OCI-LY1 (cell line): ENCODE measurements around the gene RIPOR2.

ENCODE experiments used
- H2AFZ ChIP-seq: fragments of 200-600 bp; sonication (generic), shearing (Covaris generic); 2 replicates; pipeline ENCODE4 v1.6.0; 2014; ENCODE audit warnings: antibody characterized with exemption, mild to moderate bottlenecking, low read length
- H3F3A ChIP-seq: fragments of 200-600 bp; sonication (generic), shearing (Covaris generic); 2 replicates; pipeline ENCODE4 v1.6.0; 2014; ENCODE audit warnings: mild to moderate bottlenecking, antibody characterized with exemption, low read length, moderate library complexity; ENCODE audit not compliant: insufficient read depth
- H3K27ac ChIP-seq: fragments of 200-600 bp; sonication (generic); 2 replicates; pipeline ENCODE4 v1.5.1; 2014; ENCODE audit warnings: low read length, mixed run types, mild to moderate bottlenecking, low read depth; ENCODE audit not compliant: poor library complexity, severe bottlenecking
- H3K27me3 ChIP-seq: fragments of 200-600 bp; sonication (generic); 2 replicates; pipeline ENCODE4 v1.6.0; 2014; ENCODE audit warnings: antibody characterized with exemption, mild to moderate bottlenecking, low read length, moderate library complexity; ENCODE audit not compliant: insufficient read depth
- H3K36me3 ChIP-seq: fragments of 200-600 bp; sonication (generic); 2 replicates; pipeline ENCODE4 v1.6.1; 2014; ENCODE audit warnings: mild to moderate bottlenecking, antibody characterized with exemption, low read length, moderate library complexity, mixed read lengths; ENCODE audit not compliant: insufficient read depth
- H3K4me1 ChIP-seq: fragments of 200-600 bp; sonication (generic); 2 replicates; pipeline ENCODE4 v1.5.1; 2014; ENCODE audit warnings: mild to moderate bottlenecking, low read length, moderate library complexity; ENCODE audit not compliant: insufficient read depth, severe bottlenecking
- H3K4me2 ChIP-seq: fragments of 200-600 bp; sonication (generic), shearing (Covaris generic); 2 replicates; pipeline ENCODE4 v1.6.1; 2014; ENCODE audit warnings: low read length
- H3K4me3 ChIP-seq: fragments of 200-600 bp; sonication (generic); 2 replicates; pipeline ENCODE4 v1.5.1; 2014; ENCODE audit warnings: low read length, low read depth, mild to moderate bottlenecking, mixed read lengths; ENCODE audit not compliant: poor library complexity, severe bottlenecking
- H3K79me2 ChIP-seq: fragments of 200-600 bp; shearing (Covaris generic); 2 replicates; pipeline ENCODE4 v1.6.1; 2016; ENCODE audit warnings: mixed run types, low read length, mixed read lengths; ENCODE audit not compliant: insufficient read depth
- H3K9ac ChIP-seq: fragments of 200-600 bp; sonication (generic), shearing (Covaris generic); 2 replicates; pipeline ENCODE4 v1.6.1; 2014; ENCODE audit warnings: mild to moderate bottlenecking, low read length, mixed read lengths
- H3K9me2 ChIP-seq: fragments of 200-600 bp; sonication (generic), shearing (Covaris generic); 2 replicates; pipeline ENCODE4 v1.6.1; 2014; ENCODE audit warnings: low read depth, mild to moderate bottlenecking, low read length, mixed read lengths
- H3K9me3 ChIP-seq: fragments of 200-600 bp; shearing (Covaris generic); 2 replicates; pipeline ENCODE4 v1.6.1; 2014; ENCODE audit warnings: low read length, mixed read lengths
- H4K20me1 ChIP-seq: fragments of 200-600 bp; sonication (generic), shearing (Covaris generic); 2 replicates; pipeline ENCODE4 v1.6.0; 2016; ENCODE audit warnings: mild to moderate bottlenecking, low read length; ENCODE audit not compliant: insufficient read depth
- EZH2 ChIP-seq: fragments of 200-600 bp; sonication (generic), shearing (Covaris generic); IDR thresholded peaks from 2 replicates; pipeline ENCODE4 v1.8.0; 2017; ENCODE audit warnings: borderline replicate concordance, mixed run types, mild to moderate bottlenecking, antibody characterized with exemption, low read length, moderate library complexity, mixed read lengths
- TF ChIP-seq, protein P1 (sequence below): fragments of 200-600 bp; sonication (generic), shearing (Covaris generic); IDR thresholded peaks from 2 replicates; pipeline ENCODE4 v1.5.1; 2017; ENCODE audit warnings: mild to moderate bottlenecking, antibody characterized with exemption, low read length, moderate library complexity, mixed read lengths

The RIPOR2 gene

DNA sequence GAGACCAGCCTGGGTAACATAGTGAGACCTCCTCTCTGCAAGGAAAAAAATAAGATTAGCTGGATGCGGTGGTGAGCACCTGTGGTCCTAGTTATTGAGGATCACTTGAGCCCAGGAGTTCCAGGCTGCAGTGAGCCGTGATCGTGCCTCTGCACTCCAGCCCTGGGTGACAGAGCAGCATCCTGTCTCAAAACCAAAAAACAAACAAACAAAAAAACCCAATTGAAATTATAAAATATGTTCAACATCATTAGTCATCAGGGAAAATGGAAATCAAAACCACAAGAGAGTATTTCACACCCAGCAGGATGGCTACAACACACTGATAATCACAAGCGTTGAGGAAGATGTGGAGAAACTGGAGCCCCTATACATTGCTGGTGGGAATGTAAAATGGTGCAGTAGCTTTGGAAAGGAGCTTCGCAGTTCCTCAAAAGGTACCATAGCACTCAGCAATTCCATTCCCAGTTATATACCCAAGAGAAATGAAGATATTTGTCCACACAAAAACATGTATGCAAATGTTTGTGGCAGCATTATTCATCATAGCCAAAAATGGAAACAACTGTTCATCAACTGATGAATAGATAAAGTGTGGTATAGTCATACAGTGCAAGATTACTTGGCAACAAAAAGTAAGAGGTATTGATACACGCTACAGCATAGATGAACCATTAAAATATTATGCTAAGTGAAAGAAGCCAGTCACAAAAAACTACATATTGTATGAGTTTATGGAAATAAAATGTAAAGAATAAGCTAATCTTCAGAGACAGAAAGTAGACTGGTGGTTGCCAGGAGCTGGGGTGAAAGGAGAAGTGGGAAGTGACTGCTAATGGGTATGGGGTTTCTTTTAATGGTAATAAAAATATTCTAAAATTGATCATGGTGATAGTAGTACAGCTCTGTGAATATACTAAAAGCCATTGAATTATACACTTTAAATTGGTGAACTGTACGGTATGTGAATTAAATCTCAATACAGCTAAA is 38.7 kb upstream of the RIPOR2 start:
- Histone ChIP-seq H3K27ac (no peak overlapping the region), H3K9me3 (no peaks in the 10 kb centered on the region), H3K79me2 (no peaks in the 10 kb centered on the region), H3K4me2 (no peak overlapping the region), H3K4me1 (no peaks in the 10 kb centered on the region), H4K20me1 (no peaks in the 10 kb centered on the region), H3K4me3 (no peak overlapping the region), H3K36me3 (no peaks in the 10 kb centered on the region), H3K9ac (no peak overlapping the region), H2AFZ (no peak overlapping the region), H3K27me3 (no peaks in the 10 kb centered on the region), H3K9me2 (no peaks in the 10 kb centered on the region), H3F3A (no peaks in the 10 kb centered on the region)
- TF ChIP-seq, protein P1, sequence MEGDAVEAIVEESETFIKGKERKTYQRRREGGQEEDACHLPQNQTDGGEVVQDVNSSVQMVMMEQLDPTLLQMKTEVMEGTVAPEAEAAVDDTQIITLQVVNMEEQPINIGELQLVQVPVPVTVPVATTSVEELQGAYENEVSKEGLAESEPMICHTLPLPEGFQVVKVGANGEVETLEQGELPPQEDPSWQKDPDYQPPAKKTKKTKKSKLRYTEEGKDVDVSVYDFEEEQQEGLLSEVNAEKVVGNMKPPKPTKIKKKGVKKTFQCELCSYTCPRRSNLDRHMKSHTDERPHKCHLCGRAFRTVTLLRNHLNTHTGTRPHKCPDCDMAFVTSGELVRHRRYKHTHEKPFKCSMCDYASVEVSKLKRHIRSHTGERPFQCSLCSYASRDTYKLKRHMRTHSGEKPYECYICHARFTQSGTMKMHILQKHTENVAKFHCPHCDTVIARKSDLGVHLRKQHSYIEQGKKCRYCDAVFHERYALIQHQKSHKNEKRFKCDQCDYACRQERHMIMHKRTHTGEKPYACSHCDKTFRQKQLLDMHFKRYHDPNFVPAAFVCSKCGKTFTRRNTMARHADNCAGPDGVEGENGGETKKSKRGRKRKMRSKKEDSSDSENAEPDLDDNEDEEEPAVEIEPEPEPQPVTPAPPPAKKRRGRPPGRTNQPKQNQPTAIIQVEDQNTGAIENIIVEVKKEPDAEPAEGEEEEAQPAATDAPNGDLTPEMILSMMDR: no peak
- TF ChIP-seq EZH2: no peak

GRCh38 chr6:24972311-24972958 is 36.7 kb upstream of the RIPOR2 start:
- Histone ChIP-seq H4K20me1 (no peaks in the 10 kb centered on the region), H3K4me3 (no peak overlapping the region), H3K27me3 (no peaks in the 10 kb centered on the region), H3K27ac (no peak overlapping the region), H3F3A (no peaks in the 10 kb centered on the region), H3K9me2 (no peaks in the 10 kb centered on the region), H3K79me2 (no peaks in the 10 kb centered on the region), H3K9me3 (no peaks in the 10 kb centered on the region), H3K36me3 (no peaks in the 10 kb centered on the region), H3K9ac (no peak overlapping the region), H2AFZ (no peak overlapping the region), H3K4me2 (no peak overlapping the region), H3K4me1 (no peaks in the 10 kb centered on the region)
- no peak for TF ChIP-seq EZH2
- TF ChIP-seq, protein P1: no peak

DNA sequence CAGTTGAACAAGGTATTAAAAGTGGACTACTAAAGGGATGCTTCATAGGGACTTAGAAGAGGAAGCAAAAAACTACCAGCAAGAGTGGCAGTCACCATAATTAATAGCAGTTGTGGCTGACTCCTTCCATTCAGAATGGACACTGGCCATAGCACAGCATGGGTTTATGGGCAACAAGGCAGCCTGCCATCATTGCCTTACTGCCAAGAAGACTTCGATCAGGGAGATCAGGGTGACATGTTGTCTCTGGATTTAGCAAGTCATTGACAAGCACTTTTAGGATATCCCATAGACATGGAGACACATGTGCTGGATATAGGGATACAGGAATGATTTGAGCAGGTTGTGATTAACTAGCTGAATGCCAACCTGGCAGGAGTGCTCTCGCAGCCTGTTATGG is 35.3 kb upstream of the RIPOR2 start:
- TF ChIP-seq, protein P1: no peak
- no peak for TF ChIP-seq EZH2
- H3K27ac ChIP-seq: no peak overlapping the region

More for the DNA sequence above, 35.3 kb upstream of the RIPOR2 start:
- Histone ChIP-seq H3K36me3 (no peaks in the 10 kb centered on the region), H3K9me3 (no peaks in the 10 kb centered on the region), H3K9me2 (no peaks in the 10 kb centered on the region), H3K79me2 (no peaks in the 10 kb centered on the region), H2AFZ (no peak overlapping the region), H3F3A (no peaks in the 10 kb centered on the region), H3K9ac (no peak overlapping the region), H4K20me1 (no peaks in the 10 kb centered on the region), H3K4me3 (no peak overlapping the region), H3K4me2 (no peak overlapping the region), H3K4me1 (no peaks in the 10 kb centered on the region), H3K27me3 (no peaks in the 10 kb centered on the region)
